Measurements from ENCODE around the gene MECP2. TPM values are rescaled to one million over a fixed set of nuclear protein-coding genes. Genes with fewer than 3 reads are reported as not detected.
"Not testable (repeated sequence)": the region's sequence is repeated elsewhere in the genome, so short reads cannot be mapped to it uniquely, and the experiment has no call there.

Gene MECP2
- total RNA-seq, 1 donor from 2014 or later: 45.2 TPM

- DNase-seq (ENCODE audit: extremely low read depth, low read depth, low spot score): no peak
Observed at GRCh38 chrX:154000051-154000450, 97.5 kb downstream of the MECP2 start.

DNA sequence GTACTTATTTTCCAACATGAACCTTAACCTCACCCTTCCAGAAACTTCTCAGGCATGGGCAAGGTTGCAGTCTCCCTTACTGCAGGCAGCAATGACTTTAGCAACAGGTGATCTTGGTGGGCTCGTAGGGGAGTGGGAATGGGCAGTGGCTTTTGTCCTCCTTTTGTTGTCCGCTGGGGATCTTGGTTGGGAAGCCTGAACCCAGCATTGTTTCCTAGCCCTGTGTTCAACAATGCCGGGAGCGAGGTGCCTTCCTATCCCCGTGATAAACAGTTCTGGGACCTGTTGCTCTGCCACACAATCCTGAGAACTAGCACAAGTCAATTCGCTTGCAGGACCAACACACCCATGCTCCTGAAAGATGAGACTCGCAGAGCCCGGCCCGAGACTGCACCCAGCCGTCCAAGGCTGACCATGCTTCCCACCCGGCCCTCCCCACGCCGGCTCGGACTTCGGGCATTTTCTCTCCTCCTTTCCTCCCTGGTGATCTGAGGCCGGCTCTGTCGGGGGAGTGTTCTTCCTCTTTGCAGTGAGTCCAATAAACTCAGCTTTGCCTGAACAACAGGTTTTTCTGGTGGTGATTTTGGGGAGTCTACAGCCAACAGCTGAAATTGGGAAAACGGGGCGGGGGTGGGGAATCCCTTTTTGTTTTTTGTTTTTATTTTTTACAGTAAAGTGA lies 98.0 kb downstream of the MECP2 start:
- DNase-seq (ENCODE audit: extremely low read depth, low read depth, low spot score): no peak

- DNase-seq (ENCODE audit: extremely low read depth, low read depth, low spot score): no peak
Observed at GRCh38 chrX:153995504-153995903, 102.0 kb downstream of the MECP2 start.

DNA sequence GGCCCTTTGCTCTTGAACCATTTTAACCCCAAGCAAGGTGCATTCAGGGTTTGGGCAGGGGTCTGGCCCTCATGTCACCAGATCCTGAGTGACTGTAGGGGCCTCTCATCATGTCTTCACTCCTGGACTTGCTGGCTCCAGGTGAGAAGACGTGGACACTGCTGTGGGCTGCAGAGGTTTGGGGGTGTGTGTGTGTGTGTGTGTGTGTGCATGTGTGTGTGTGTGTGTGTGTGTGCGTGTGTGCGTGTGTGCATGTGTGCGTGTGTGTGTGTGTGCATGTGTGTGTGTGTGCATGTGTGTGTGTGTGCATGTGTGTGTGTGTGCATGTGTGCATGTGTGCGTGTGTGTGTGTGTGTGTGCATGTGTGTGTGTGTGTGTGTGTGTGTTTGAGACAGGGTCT lies 103.1 kb downstream of the MECP2 start:
- not testable (repeated sequence) for DNase-seq (ENCODE audit: extremely low read depth, low read depth, low spot score)

DNA sequence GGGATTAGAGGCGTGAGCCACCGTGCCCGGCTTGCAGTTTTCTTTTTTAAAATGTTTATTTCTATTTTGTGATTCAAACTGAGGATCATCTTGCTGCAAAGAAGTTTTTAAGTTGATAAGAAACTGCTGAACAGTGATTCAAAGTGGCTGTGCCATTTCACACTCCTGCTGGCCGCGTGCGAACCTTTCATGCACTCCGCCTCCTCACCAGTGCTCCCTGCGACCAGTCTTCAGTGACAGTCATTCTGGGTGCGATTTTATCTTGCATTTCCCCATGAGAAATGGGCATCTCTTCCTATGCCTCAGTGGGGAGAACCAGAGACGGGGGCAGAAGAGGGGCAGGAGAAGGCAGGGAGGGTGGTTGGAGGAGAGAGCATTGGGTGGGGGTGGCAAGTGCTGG lies 103.5 kb downstream of the MECP2 start:
- no peak for DNase-seq (ENCODE audit: extremely low read depth, low read depth, low spot score)

GRCh38 chrX:153993079-153993478 lies 104.4 kb downstream of the MECP2 start:
- no peak for DNase-seq (ENCODE audit: extremely low read depth, low read depth, low spot score)

DNA sequence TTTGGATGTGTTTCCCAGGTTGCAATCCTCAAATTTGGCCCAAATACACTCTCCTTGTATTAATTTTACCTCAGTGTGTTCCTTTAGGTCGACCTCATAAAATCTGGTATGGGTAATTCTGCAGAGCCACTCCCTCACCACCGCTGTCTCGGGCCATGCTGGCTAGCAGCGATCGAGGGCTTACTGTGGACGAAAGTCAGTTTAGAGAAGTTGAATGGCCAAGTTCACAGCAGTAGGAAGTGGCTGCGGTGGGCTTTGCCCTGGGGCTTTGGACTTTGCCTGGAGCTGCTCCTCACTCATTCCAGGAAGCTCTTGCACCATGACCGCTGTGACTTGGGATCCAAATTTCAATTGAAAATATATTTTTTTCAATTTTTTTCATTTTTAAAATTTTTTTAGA lies 105.3 kb downstream of the MECP2 start:
- no peak for DNase-seq (ENCODE audit: extremely low read depth, low read depth, low spot score)

DNA sequence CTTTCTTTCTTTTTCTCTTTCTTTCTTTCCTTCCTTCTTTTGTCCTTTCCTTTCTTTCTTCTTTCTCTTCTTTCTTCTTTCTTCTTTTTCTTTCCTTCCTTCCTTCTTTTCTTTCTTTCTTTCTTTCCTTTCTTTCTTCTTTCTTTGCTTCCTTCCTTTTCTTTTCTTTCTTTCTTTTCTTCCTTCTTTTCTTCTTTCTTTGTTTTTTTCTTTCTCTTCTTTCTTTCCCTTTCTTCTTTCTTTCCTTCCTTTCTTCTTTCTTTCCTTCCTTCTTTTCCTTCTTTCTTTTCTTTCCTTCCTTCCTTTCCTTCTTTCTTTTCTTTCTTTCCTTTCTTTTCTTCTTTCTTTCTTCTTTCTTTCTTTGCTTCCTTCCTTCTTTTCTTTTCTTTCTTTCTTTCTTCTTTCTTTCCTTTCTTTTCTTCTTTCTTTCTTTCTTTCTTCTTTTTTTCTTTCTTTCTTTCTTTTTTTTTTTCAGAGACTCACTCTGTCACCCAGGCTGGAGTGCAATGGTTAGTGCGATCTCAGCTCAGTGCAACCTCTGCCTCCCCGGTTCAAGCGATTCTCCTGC lies 106.4 kb downstream of the MECP2 start:
- no peak for DNase-seq (ENCODE audit: extremely low read depth, low read depth, low spot score)

DNA sequence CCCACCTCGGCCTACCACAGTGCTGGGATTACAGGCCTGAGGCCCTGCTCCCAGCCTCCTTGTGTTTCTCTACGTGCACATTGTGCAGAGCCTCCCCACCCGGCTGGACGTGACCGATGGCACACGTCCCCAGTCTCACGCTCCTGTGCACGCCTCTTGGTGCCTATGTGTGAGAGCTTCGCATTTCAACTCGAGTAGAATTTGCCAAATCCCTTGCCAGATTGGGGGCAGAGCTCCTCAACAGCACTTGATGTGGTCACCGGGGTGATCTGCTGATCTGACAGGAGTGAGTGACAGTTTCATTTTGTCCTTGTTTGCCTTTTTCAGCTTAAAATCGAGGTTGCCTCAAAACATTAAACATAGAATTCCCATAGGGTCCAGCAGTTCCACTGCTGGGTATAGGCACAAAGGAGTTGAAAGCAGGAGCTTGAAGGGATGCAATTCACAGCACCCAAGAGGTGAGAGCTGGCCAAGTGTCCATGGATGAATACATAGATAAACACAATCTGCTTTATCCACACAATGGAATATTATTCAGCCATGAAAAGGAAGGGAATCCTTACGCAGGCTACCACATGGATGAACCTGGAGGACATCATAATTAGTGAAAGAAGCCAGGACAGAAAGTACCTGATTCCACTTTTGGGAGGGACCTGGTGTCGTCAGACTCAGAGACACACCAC lies 107.4 kb downstream of the MECP2 start:
- DNase-seq (ENCODE audit: extremely low read depth, low read depth, low spot score): no peak

DNA sequence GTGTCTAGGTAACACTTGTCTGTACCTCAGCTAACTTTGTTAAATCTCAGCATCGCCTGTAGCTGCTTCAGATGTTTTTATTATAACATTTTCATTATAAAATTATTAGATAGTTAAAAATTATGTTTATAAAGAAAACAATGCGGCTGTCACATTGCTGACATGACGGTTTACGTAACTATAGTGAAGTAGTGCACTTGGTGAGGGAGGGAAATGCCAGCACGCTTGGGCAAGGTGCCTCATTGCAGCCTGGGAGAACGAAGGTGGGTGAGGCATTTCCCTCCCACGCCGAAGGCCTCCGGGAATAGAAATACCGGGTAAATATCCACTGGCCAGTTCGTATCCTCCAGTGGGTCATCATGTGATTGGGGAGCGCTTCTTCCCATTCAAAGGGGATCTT lies 109.0 kb downstream of the MECP2 start:
- no peak for DNase-seq (ENCODE audit: extremely low read depth, low read depth, low spot score)

DNA sequence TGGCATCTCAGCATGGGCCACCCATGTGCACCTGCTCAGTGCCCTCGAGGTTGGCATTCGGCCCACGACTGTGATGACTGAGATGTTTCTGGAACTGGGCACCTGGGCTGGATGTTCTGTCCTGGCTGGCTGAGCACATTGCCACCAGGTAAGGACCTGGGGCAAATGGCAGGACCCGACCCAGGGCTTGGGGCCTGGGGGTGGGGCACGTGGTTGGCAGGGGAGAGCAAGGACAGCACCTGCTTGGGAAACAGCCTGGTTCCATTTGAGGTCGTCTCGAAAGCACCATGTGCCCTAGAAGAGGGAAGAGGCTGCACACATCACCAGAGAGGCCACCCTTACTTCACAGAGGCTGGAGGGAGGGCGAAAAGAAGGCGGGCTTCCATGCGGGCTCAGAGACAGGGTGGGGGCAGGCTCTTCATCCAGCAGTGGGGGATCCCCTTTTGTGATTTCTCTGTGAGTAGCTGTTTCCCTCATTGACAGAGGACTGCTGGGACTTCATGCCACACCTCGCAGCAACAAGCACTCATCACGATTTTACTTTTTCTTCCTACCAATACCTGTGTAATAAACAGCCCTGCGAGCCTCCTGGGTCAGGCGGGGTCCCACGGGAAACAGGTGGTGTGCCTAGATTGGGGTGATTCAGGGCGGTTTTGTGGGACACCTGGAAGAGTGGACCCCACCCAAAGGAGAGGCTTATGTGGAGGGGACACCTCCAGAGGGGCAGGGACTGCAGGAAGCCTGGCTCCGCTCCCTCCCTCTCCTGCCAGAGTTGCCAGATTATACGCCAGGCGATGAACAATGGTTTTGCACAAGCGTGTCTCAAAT lies 113.0 kb downstream of the MECP2 start:
- no peak for DNase-seq (ENCODE audit: extremely low read depth, low read depth, low spot score)

DNA sequence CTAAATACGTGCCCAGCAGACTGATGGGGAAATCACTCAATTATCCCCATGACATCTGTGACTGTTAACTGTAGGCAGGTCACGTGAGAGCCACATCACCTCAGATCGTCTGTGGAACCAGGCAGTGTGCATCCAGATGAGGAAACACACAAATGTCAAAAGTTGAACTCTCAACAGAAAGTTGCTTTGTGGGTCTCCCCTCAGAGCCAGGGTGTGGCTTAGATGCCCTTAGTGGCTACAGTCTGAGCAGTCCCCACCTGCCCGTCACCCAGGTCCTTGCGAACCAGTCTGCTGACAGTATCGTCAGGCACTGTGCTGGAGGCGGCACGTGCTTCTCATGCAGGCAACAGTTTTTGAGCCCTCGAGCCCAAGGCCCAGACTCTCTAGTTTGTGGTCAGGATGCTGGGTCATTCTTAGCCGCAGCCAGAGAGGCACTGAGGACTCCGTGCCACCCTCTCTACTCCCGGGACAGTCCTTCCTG lies 114.2 kb downstream of the MECP2 start:
- no peak for DNase-seq (ENCODE audit: extremely low read depth, low read depth, low spot score)

DNA sequence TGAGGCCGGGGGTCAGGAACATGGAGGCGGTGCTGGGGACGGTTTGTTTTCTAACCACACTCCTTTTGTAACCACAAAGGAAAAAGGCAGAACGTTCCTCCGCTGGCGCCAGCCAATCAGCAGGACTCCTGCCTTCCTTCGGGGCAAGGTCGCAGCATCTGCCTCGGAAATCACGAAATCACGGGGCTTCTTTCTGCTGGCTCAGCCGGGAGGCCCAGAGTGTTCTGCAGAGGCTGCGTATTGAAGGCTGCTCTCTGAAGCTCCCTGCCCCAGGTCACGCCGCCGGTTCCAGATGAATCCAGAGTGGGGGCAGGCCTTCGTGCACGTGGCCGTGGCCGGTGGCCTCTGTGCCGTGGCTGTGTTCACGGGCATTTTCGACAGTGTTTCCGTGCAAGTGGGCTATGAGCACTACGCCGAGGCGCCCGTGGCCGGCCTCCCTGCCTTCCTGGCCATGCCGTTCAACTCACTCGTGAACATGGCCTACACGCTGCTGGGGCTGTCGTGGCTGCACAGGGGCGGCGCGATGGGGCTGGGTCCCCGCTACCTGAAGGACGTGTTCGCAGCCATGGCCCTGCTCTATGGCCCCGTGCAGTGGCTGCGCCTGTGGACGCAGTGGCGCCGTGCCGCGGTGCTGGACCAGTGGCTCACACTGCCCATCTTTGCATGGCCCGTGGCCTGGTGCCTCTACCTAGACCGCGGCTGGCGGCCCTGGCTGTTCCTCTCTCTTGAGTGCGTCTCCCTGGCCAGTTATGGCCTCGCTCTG lies 115.6 kb downstream of the MECP2 start:
- DNase-seq (ENCODE audit: extremely low read depth, low read depth, low spot score): no peak

GRCh38 chrX:153981231-153981630 lies 116.3 kb downstream of the MECP2 start:
- DNase-seq (ENCODE audit: extremely low read depth, low read depth, low spot score): no peak

DNA sequence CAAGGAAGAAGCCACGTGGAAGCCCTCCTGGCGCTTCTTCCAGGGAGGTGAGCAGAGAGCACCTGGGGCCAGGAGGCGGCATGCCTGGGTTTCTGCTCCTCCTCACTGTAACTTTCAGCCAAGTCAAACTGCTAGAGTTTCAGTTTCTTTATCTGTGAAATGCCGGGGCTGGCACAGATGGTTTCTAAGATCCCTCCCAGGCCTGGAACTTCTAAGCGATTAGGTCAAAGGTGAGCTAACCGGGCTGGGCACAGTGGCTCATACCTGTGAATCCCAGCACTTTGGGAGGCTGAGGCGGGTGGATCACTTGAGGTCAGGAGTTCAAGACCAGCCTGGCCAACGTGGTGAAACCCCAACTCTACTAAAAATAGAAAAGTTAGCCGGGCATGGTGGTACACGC lies 117.1 kb downstream of the MECP2 start:
- not testable (repeated sequence) for DNase-seq (ENCODE audit: extremely low read depth, low read depth, low spot score)

- DNase-seq (ENCODE audit: extremely low read depth, low read depth, low spot score): no peak
Observed at GRCh38 chrX:153974726-153975286, 122.7 kb downstream of the MECP2 start.

DNA sequence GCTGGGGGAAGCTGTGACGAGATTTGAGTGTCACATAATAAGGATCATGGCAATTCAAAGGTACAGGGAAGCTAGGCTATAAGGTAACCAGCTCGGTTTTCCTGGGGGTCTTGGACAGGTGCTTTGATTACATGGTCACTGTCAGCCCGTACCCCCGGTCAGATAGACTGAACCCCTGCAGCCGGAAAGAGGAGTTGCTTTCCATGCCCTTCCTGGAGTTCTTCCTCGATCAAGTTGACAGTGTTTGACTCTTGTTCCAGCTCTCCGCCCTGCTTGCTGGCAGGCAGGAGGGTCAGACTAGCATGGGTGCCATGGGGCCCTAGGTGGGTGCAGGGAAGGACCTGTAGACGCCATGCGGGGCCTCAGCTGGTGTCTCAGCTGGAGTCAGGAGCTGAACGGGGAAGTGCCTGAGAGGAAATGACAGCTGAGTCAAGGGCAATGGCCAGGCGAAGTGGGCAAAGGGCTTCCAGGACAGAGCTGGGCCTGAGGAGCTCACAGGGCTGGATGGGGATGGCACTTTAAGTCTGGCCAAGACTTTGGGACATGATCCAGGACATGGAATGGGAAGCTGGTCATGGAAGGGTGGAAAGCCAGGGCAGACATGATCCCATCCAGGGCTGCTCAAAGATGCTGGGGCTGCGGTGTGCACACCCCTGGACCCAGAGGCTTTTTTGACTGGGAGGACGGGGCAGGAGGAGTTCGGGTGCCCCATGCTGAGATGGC lies 123.4 kb downstream of the MECP2 start:
- no peak for DNase-seq (ENCODE audit: extremely low read depth, low read depth, low spot score)

GRCh38 chrX:153973127-153974002 lies 124.2 kb downstream of the MECP2 start:
- DNase-seq (ENCODE audit: extremely low read depth, low read depth, low spot score): no peak
